OCI-LY1 (cell line): ENCODE results near the gene KANSL1.

Source experiments
- CTCF ChIP-seq: fragments of 200-600 bp; sonication (generic), shearing (Covaris generic); IDR thresholded peaks from 2 replicates; pipeline ENCODE4 v1.5.1; 2017; ENCODE audit warnings: mild to moderate bottlenecking, antibody characterized with exemption, low read length, moderate library complexity, mixed read lengths
- EZH2 ChIP-seq: fragments of 200-600 bp; sonication (generic), shearing (Covaris generic); IDR thresholded peaks from 2 replicates; pipeline ENCODE4 v1.8.0; 2017; ENCODE audit warnings: borderline replicate concordance, mixed run types, mild to moderate bottlenecking, antibody characterized with exemption, low read length, moderate library complexity, mixed read lengths

- TF ChIP-seq CTCF (no peak), EZH2 (no peak)
Observed at GRCh38 chr17:46216682-46217081, 23.5 kb upstream of the KANSL1 start.
